Osteocyte (in vitro differentiated cells): ENCODE data around the gene HOXA7. TPM values are rescaled to one million over a fixed set of nuclear protein-coding genes. Genes with fewer than 3 reads are reported as not detected.

Source experiments
- DNase-seq: peaks from one replicate; pipeline ENCODE4 v3.0.0; 2021; ENCODE audit warnings: mixed read lengths; ENCODE audit not compliant: unreplicated experiment; ENCODE audit errors: extremely low spot score
- H3K27ac Mint-ChIP-seq: one replicate; pipeline ENCODE4 v1.8.0; 2021; ENCODE audit warnings: mild to moderate bottlenecking, mixed read lengths; ENCODE audit not compliant: unreplicated experiment
- H3K27me3 Mint-ChIP-seq: one replicate; pipeline ENCODE4 v1.8.0; 2021; ENCODE audit warnings: mixed read lengths; ENCODE audit not compliant: unreplicated experiment
- H3K36me3 Mint-ChIP-seq: one replicate; pipeline ENCODE4 v1.8.0; 2021; ENCODE audit warnings: mixed read lengths; ENCODE audit not compliant: unreplicated experiment
- H3K4me1 Mint-ChIP-seq: one replicate; pipeline ENCODE4 v1.8.0; 2021; ENCODE audit warnings: mixed read lengths; ENCODE audit not compliant: unreplicated experiment
- H3K4me3 Mint-ChIP-seq: one replicate; pipeline ENCODE4 v1.8.0; 2021; ENCODE audit warnings: mild to moderate bottlenecking, moderate library complexity, mixed read lengths; ENCODE audit not compliant: unreplicated experiment
- H3K9me3 Mint-ChIP-seq: one replicate; pipeline ENCODE4 v1.8.0; 2021; ENCODE audit warnings: mixed read lengths; ENCODE audit not compliant: unreplicated experiment
- total RNA-seq: library from RNA; stranded (reverse); gene quantifications from 2 replicates; pipeline ENCODE4 v1.2.1, GENCODE V29; 2021
- TF ChIP-seq, protein P1 (sequence below): fragments of 200-600 bp; sonication (generic); IDR thresholded peaks from 2 replicates; pipeline ENCODE4 v1.5.0; 2021; ENCODE audit warnings: antibody characterized with exemption, mild to moderate bottlenecking, moderate library complexity

HOXA7 gene
- total RNA-seq, 1 donor from 2014 or later: not detected

DNA sequence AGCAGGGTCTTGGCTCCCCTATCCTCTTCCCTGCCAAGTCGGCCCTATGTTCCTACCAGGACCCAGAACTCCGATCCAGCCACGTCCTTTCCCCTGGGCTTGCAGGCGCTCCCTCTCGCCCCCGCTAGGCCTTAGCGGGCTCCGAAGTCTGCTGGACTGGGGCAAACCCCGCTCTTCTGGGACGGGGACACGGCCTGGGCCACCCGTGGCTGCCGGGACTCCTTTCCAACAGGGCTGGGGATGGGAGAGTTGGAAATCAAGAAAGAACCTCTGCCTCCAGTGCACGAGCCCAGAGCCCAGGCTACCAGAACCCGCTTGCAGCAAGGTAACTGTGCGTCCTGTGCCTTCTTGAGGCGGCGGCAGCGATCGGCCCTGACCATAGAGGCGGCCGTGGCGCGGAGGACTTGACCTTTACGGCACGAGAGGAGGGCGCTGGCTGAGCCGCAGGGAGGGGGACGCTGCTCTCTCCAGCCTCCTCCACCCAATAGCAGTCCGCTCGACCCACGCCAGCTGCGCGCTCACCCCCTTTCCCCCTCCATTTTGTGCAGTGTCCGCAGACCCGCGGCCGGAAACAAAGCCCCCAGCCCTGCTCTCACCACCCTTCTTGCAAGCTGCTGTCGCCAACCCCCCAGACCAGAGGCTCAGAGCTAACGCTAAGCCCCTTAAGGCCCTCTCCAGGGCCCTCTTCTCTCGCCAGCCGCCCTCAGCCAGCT lies 35.5 kb upstream of the HOXA7 start:
- Mint-ChIP-seq H3K9me3 (no peaks in the 10 kb centered on the region), H3K27ac (no peak overlapping the region), H3K4me1 (peaks cover 36% of the 10 kb centered on the region), H3K36me3 (peaks cover 2% of the 10 kb centered on the region), H3K27me3 (peaks cover 91% of the 10 kb centered on the region), H3K4me3 (peak overlapping the region; percentile 55)
- TF ChIP-seq, protein P1, sequence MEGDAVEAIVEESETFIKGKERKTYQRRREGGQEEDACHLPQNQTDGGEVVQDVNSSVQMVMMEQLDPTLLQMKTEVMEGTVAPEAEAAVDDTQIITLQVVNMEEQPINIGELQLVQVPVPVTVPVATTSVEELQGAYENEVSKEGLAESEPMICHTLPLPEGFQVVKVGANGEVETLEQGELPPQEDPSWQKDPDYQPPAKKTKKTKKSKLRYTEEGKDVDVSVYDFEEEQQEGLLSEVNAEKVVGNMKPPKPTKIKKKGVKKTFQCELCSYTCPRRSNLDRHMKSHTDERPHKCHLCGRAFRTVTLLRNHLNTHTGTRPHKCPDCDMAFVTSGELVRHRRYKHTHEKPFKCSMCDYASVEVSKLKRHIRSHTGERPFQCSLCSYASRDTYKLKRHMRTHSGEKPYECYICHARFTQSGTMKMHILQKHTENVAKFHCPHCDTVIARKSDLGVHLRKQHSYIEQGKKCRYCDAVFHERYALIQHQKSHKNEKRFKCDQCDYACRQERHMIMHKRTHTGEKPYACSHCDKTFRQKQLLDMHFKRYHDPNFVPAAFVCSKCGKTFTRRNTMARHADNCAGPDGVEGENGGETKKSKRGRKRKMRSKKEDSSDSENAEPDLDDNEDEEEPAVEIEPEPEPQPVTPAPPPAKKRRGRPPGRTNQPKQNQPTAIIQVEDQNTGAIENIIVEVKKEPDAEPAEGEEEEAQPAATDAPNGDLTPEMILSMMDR: no peak
- no peak for DNase-seq

GRCh38 chr7:27191161-27191731 lies 34.8 kb upstream of the HOXA7 start:
- Mint-ChIP-seq H3K36me3 (peaks cover 2% of the 10 kb centered on the region), H3K9me3 (no peaks in the 10 kb centered on the region), H3K4me3 (no peak overlapping the region), H3K27me3 (peaks cover 91% of the 10 kb centered on the region), H3K4me1 (peaks cover 35% of the 10 kb centered on the region), H3K27ac (no peak overlapping the region)
- TF ChIP-seq, protein P1: no peak
- no peak for DNase-seq

GRCh38 chr7:27189997-27190748 lies 33.7 kb upstream of the HOXA7 start:
- Mint-ChIP-seq H3K4me3 (no peak overlapping the region), H3K27me3 (peaks cover 94% of the 10 kb centered on the region), H3K4me1 (peaks cover 39% of the 10 kb centered on the region), H3K27ac (no peak overlapping the region), H3K36me3 (peaks cover 2% of the 10 kb centered on the region), H3K9me3 (no peaks in the 10 kb centered on the region)
- no peak for DNase-seq
- TF ChIP-seq, protein P1: no peak

DNA sequence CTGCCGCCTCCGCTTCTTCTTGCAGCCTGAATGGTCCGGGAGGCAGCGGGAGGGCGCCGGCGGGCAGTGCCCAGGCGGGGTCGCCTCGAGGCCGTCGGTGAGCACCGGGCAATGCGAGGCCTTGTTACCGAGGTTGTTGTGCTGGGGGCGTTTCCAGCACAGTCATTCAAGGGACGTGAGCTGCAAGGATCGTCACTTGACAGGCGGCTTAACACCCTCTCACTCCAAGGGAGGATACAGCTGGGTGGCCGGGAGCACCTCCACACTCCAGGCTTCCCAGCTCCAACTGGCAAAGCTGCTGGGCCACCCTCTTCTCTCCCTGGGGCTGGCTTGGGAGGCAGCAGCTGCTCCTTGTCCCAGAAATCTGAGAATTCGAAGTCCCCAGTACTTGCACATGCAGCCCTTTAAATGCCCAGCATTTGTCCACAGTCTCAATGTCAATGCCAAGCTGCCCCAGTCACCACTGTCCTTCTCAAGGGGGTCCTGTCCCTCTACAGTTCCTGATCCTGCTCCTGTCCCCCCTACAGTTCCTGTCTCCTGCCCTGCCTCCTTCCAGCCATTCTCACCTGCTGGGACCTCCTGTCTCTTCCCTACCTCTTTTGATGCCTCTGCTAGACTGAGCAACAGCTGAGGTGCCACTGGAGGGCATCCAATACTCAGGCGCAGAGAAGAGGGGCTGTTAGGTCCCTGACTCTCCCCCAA lies 33.0 kb upstream of the HOXA7 start:
- peaks cover 2% of the 10 kb centered on the region for H3K36me3 Mint-ChIP-seq
- H3K4me3 Mint-ChIP-seq: peak overlapping the region; percentile 67
- H3K27me3 Mint-ChIP-seq: peaks cover 94% of the 10 kb centered on the region

More for the DNA sequence above, 33.0 kb upstream of the HOXA7 start:
- no peak overlapping the region for H3K27ac Mint-ChIP-seq
- no peak for DNase-seq
- H3K4me1 Mint-ChIP-seq: peaks cover 46% of the 10 kb centered on the region
- TF ChIP-seq, protein P1: no peak
- H3K9me3 Mint-ChIP-seq: no peaks in the 10 kb centered on the region
